NCI-H2196 treated with DMSO at 0.1 percent for 48 hours (cell line): ENCODE measurements around the gene NTRK3.
A peak's percentile ranks its signal among the peaks of the same experiment; 100 is the strongest.

Experiments
- DNase-seq: peaks from one replicate; lab custom pipeline; 2025; ENCODE audit not compliant: unreplicated experiment; lab: John Stamatoyannopoulos, UW

Gene NTRK3

GRCh38 chr15:88256279-88257230, at the start of gene NTRK3:
Gene NTRK3 (minus strand): TSS chr15:88256739. CDS start chr15:88256153, 586 bp downstream.
- DNase-seq = no peak

- no peak for DNase-seq
Measured at GRCh38 chr15:88303395-88303794, 46.9 kb upstream of the NTRK3 start.

GRCh38 chr15:88302373-88302772, 45.8 kb upstream of the NTRK3 start:
- DNase-seq = no peak

GRCh38 chr15:88301311-88301710, 44.8 kb upstream of the NTRK3 start:
- no peak for DNase-seq

- DNase-seq = no peak
Measured at GRCh38 chr15:88300861-88301260, 44.3 kb upstream of the NTRK3 start.

DNA sequence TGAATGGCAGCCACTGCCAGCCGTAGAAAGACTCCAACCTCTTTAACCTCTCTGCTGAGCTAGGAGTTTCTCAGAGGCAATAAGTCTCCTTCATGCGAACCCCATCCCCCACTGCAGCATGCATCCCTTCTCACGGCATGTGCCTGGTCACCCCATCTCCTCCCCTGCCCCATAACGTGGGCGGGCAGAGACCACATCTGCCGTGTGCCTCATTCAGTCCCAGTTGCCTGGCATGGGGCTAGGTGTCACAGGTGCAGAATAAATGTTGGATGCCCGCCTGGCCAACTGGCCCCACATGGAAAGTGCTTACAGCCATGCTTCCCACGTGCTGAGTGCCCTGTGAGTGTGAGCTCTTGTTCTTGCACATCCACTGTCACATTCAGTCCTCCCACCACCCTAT, 43.5 kb upstream of the NTRK3 start:
- DNase-seq = no peak

DNA sequence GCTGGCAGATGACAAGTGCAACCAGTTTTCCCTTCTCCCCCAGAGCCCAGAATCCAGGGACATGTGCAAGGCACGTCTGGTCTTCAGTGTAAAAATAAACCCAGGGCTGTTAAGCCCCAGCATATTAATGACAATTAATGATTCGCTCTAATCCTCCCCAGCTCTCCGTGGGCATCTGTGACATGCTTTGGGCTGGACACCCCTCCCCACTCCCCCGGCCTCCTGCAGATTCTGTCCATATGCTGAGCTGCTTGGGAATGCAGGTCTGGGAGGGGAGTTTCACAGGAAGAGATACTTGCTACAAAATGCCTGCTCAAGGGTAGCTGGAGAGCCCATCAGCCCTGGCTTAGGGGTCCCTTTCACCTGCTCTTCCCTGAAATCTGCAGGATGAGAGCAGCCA, 43.0 kb upstream of the NTRK3 start:
- DNase-seq = no peak

- DNase-seq = no peak
Measured at GRCh38 chr15:88288661-88289060, 32.1 kb upstream of the NTRK3 start.

DNA sequence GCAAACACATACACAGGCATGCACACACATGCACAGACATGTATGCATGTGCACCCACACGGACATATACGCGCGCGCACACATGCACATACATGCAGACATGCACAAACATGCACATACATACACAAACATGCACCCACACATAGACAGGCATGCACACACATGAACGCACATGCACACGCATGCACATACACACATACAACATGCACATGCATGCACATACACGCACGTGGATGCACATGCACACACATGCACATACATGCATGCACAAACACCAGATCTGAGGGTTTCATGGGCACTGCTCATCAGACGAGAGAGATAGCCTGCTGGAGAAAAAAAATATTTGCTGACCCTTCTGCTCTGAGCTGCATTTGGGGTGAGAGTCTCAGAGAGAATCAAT, 31.7 kb upstream of the NTRK3 start:
- no peak for DNase-seq

GRCh38 chr15:88284318-88284998, 27.9 kb upstream of the NTRK3 start:
- DNase-seq = no peak

DNA sequence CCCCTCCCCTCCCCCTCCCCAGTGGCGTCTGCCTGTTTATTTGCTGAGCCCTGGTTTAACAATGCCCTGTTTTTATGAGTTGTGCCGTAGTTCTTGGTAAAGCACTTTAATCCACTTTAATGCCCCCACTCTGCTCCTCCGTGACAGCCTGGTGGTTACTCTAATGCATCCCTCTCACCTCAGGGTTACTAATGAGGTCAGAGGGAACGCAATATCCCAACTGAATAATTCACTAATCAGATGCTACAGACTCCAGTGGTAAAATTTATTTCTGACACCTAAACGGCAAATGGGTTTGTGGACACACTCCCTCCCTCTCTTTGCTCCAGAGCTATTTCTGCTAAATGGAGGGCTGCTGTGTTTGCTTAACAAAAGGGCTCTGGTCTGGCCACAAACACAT, 26.1 kb upstream of the NTRK3 start:
- no peak for DNase-seq

- no peak for DNase-seq
Measured at GRCh38 chr15:88276821-88277410, 20.4 kb upstream of the NTRK3 start.

GRCh38 chr15:88275804-88276203, 19.3 kb upstream of the NTRK3 start:
- DNase-seq = no peak

- DNase-seq = peak; percentile 27
Measured at GRCh38 chr15:88274553-88275460, 18.3 kb upstream of the NTRK3 start.

DNA sequence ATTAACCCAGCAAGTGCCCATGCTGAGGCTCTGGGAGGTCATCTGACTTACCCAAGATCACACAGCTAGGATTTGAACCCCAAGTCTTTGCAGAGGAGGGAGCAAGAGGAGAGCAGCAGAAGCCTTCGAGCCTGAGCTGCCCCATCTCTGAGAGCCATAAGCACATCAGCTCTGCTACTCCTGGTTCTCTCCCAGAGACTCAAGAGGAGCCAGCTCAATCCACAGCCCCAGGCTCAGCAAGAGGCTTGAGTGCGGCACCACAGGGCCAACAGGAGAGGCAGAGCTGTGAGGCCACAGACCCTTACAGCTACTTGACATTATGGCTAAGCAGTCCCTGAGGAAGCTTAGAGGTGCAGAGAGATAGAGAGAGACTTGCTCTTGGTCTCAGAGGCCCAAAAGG, 15.9 kb upstream of the NTRK3 start:
- DNase-seq = no peak

DNA sequence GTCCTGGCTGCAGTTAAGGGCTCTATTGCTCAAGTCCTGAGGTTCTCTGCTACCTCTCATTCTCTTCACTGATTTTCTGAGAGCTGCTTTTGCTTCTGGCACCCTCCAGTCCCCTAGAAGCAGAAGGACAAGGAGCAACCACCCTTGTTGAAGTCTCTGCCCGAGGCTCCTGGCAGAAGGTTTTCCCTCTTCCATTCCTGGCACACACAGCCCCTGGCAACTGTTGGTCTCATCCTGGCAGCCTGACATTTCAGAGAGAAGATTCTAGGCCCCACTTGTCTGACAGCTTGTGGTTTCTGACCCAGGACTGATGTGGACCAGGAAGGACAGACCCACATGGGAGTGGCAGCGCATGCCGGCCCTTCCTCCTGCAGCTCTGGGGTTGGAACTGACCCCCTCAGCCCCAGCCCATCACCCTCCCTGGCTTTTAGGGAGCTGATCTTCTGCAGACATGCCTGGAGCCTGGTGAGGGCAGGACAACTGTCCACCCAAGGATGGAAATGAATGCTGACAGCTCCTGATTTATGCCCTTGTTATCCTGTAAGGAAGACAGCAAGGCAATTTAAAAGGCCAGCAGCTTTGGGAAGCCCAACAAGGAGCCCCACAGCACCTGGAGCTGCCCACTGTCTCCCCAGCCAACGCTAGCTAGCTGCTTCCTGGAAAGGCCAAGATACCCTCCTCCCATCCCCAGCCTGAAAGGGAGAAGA, 13.0 kb upstream of the NTRK3 start:
- no peak for DNase-seq

GRCh38 chr15:88267720-88268119, 11.2 kb upstream of the NTRK3 start:
- DNase-seq = no peak

DNA sequence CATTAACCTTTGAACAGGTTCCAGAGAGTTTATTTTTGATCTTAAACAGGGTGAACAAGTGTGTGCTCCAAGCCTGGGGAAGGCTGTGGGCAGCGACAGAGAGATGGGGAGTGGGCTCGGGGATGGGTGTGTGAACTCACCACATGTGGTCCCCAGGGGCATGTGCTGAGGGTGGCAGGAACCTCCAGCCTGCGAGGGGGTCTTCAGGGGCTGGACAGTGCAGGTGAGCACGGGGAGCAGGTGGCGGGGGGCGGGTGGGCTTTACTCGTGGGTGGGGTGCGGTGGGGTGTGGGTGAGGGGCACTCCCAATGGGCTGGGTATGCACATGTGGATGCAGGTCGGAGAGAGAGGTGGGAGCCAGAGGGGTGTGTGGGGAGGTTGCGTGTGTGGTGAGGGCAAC, 9.6 kb upstream of the NTRK3 start:
- no peak for DNase-seq

DNA sequence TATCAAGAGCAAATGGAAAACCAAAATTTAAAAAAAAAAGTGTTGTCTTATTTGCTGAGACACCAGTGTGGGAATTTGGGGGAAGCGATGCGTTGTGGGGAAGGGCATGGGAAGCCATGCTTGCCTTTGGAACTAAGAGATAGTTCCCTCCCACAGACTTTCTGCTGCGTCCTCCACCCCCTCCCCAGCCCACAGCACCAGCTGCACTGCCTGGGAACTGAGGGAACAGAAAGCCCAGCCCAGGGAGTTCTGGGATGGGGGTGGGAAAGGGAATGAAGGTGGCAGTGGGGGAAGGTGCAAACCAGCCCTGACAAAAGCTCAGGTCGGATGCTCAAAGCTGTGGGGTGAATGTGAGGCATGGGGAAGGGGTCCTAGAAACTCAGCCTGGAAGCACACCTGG, 8.1 kb upstream of the NTRK3 start:
- DNase-seq = no peak

DNA sequence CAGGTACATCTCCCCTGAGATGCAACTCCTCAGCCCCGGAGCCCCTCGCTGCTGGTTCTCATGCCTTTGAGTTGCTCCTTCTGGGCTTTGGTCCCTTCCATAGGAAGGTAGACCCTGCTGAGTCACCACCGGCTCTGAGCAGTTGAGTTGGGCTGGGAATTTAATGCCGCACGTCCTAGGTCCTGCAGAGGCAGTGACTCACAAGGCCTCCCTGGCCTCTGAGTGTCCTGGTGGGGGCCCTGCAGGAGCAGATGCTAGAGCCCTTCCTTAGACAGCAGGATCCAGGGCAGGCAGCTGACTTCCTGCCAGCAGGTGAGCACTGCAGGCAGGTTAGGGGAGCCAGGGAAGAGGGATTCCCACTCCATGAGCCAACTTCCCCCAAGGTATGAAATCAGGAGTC, 5.5 kb upstream of the NTRK3 start:
- DNase-seq = no peak
